IgD-negative memory B cell (primary cell): Measurements from ENCODE around the gene CASP8. TPM values are rescaled to one million over a fixed set of nuclear protein-coding genes. Genes with fewer than 3 reads are reported as not detected.
A peak's percentile ranks its signal among the peaks of the same experiment; 100 is the strongest.

Experiments
- H3K27ac Mint-ChIP-seq, 3 donors: one replicate each; pipeline ENCODE4 v1.8.0; 2020 to 2022; ENCODE audit warnings: mild to moderate bottlenecking in 3 of 3, mixed read lengths in 3 of 3, moderate library complexity in 1 of 3
- H3K27me3 Mint-ChIP-seq: one replicate; pipeline ENCODE4 v1.8.0; 2021; ENCODE audit warnings: mixed read lengths
- H3K36me3 Mint-ChIP-seq: one replicate; pipeline ENCODE4 v1.8.0; 2020; ENCODE audit warnings: mild to moderate bottlenecking, mixed read lengths
- H3K4me1 Mint-ChIP-seq, 3 donors: one replicate each; pipeline ENCODE4 v1.8.0; 2020 to 2022; ENCODE audit warnings: mixed read lengths in 3 of 3, mild to moderate bottlenecking in 1 of 3
- H3K4me3 Mint-ChIP-seq, 4 donors: one replicate each; pipeline ENCODE4 v1.8.0; 2020 to 2022; ENCODE audit warnings: mild to moderate bottlenecking in 4 of 4, mixed read lengths in 4 of 4, moderate library complexity in 3 of 4
- H3K9me3 Mint-ChIP-seq, 3 donors: one replicate each; pipeline ENCODE4 v1.8.0; 2020 to 2021; ENCODE audit warnings: mixed read lengths in 3 of 3, mild to moderate bottlenecking in 1 of 3
- polyA plus RNA-seq: library from polyadenylated mRNA; unstranded; fragments of 300-500 nt; fragmentation: Illumina TruSeq; gene quantifications from one replicate; pipeline ENCODE4 v1.2.3, GENCODE V29; 2021

Gene CASP8
- polyA plus RNA-seq, 1 donor from 2014 or later = 56.1 TPM

- H3K27me3 Mint-ChIP-seq = no peaks in the 10 kb centered on the region
Observed at GRCh38 chr2:201255408-201256033, 4.8 kb upstream of the CASP8 start.

DNA sequence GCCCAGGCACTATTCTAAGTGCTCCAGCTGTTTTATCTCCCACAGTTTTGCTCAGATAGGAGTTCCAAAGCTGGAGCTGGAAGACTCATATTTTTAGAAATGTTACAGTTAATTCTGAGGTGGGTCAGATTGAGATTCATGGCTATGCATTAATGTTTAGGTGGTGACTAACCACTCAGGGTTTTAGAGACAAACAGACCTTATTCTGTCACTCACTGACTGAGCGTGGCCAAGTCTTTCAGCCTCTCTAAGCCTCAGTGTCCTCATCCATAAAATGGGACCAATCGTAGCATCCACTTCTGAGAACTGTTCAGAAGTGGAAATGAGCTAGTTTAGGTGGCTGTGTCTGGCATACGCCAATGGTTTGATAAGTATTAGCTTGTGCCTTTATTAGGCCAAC lies 4.3 kb upstream of the CASP8 start:
- H3K9me3 Mint-ChIP-seq = peaks cover 0 to 1% (median 0%) of the 10 kb centered on the region in 3 donors
- H3K4me1 Mint-ChIP-seq = peaks cover 37 to 50% (median 46%) of the 10 kb centered on the region in 3 donors
- H3K27ac Mint-ChIP-seq = peak overlapping the region; percentile 99 to 100 (median 100)
- no peaks in the 10 kb centered on the region for H3K27me3 Mint-ChIP-seq
- peaks cover under 1% of the 10 kb centered on the region for H3K36me3 Mint-ChIP-seq
- H3K4me3 Mint-ChIP-seq = peak overlapping the region in 2 of 4 donors; percentile 93 to 94

More at GRCh38 chr2:201255408-201256033, 4.8 kb upstream of the CASP8 start:
- Mint-ChIP-seq H3K36me3 (peaks cover 4% of the 10 kb centered on the region), H3K4me1 (peaks cover 42 to 54% (median 52%) of the 10 kb centered on the region in 3 donors), H3K27ac (peak overlapping the region in 2 of 3 donors; percentile 39 to 80), H3K4me3 (no peak overlapping the region), H3K9me3 (peaks cover 0 to 1% (median 0%) of the 10 kb centered on the region in 3 donors)

- H3K36me3 Mint-ChIP-seq = peaks cover 2% of the 10 kb centered on the region
- H3K4me3 Mint-ChIP-seq = peak overlapping the region; percentile 91 to 94 (median 92)
- peaks cover 0 to 1% (median 0%) of the 10 kb centered on the region in 3 donors for H3K9me3 Mint-ChIP-seq
- H3K4me1 Mint-ChIP-seq = peaks cover 36 to 50% (median 48%) of the 10 kb centered on the region in 3 donors
- H3K27ac Mint-ChIP-seq = peak overlapping the region; percentile 99 to 100 (median 100)
- no peaks in the 10 kb centered on the region for H3K27me3 Mint-ChIP-seq
Observed at GRCh38 chr2:201257381-201257955, 2.9 kb upstream of the CASP8 start.

- peaks cover 37 to 49% (median 48%) of the 10 kb centered on the region in 3 donors for H3K4me1 Mint-ChIP-seq
- peaks cover 4% of the 10 kb centered on the region for H3K36me3 Mint-ChIP-seq
- no peaks in the 10 kb centered on the region for H3K27me3 Mint-ChIP-seq
- peak overlapping the region; percentile 99 to 100 (median 100) for H3K27ac Mint-ChIP-seq
- H3K9me3 Mint-ChIP-seq = peaks cover 0 to 1% (median 0%) of the 10 kb centered on the region in 3 donors
- peak overlapping the region; percentile 91 to 94 (median 92) for H3K4me3 Mint-ChIP-seq
Observed at GRCh38 chr2:201257956-201258665, 2.2 kb upstream of the CASP8 start.

GRCh38 chr2:201258666-201259615 lies 1.4 kb upstream of the CASP8 start:
- no peaks in the 10 kb centered on the region for H3K27me3 Mint-ChIP-seq
- peaks cover 0 to 1% (median 0%) of the 10 kb centered on the region in 3 donors for H3K9me3 Mint-ChIP-seq
- peak overlapping the region; percentile 91 to 94 (median 92) for H3K4me3 Mint-ChIP-seq
- peaks cover 40 to 53% (median 48%) of the 10 kb centered on the region in 3 donors for H3K4me1 Mint-ChIP-seq
- H3K36me3 Mint-ChIP-seq = peaks cover 4% of the 10 kb centered on the region
- peak overlapping the region; percentile 99 to 100 (median 100) for H3K27ac Mint-ChIP-seq

- Mint-ChIP-seq H3K36me3 (peaks cover 4% of the 10 kb centered on the region), H3K27me3 (no peaks in the 10 kb centered on the region), H3K27ac (peak overlapping the region; percentile 98 to 100 (median 98)), H3K4me1 (peaks cover 54 to 57% (median 57%) of the 10 kb centered on the region in 3 donors), H3K9me3 (peaks cover 0 to 1% (median 0%) of the 10 kb centered on the region in 3 donors), H3K4me3 (peak overlapping the region; percentile 95 to 98 (median 98))
Observed at GRCh38 chr2:201261471-201261870, 1.1 kb downstream of the CASP8 start.

DNA sequence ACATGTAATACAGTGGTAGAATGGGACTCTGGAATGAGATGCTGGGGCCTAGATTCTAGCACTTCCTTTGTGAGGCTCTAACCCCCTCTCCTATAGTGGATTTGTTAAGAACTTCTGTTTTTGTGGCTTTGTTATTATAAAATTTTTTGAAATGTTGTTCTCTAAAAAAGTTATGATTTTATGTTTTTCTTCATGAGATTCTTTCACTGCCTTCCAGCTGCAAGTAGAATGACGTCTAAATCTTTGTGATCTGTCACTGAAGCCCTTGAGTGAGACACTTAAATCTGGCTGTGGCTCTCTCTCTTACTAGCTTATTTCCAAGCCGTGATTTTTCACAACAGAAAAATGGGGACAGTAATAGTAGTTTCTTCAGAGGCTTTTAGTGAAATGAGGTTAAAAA lies 1.6 kb downstream of the CASP8 start:
- peak overlapping the region; percentile 95 to 98 (median 98) for H3K4me3 Mint-ChIP-seq
- H3K27ac Mint-ChIP-seq = peak overlapping the region; percentile 98 to 100 (median 98)
- H3K4me1 Mint-ChIP-seq = peaks cover 53 to 61% (median 58%) of the 10 kb centered on the region in 3 donors
- no peaks in the 10 kb centered on the region for H3K27me3 Mint-ChIP-seq
- H3K9me3 Mint-ChIP-seq = peaks cover 0 to 1% (median 0%) of the 10 kb centered on the region in 3 donors
- peaks cover 4% of the 10 kb centered on the region for H3K36me3 Mint-ChIP-seq

GRCh38 chr2:201262718-201263117 lies 2.4 kb downstream of the CASP8 start:
- peaks cover 54 to 60% (median 56%) of the 10 kb centered on the region in 3 donors for H3K4me1 Mint-ChIP-seq
- peaks cover 4% of the 10 kb centered on the region for H3K36me3 Mint-ChIP-seq
- H3K9me3 Mint-ChIP-seq = no peaks in the 10 kb centered on the region

DNA sequence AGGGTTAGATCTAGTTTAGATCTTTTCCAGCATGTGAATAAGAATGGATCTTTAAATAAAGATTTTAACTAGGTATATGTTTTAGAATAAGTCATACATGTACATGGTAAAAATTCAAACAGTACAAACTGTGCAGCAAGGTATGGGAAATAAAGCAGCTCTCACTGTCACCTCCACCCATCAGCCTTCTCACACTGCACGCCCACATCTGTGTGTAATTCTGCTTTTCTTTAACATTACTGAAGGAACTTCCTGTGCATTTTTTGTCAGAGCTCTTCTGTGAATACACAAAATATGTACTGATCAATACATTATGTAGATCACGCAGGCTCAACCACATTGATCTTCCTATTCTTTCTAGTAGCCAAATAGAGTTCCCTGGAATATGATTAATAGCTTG lies 3.4 kb downstream of the CASP8 start:
- Mint-ChIP-seq H3K27me3 (no peaks in the 10 kb centered on the region), H3K9me3 (no peaks in the 10 kb centered on the region), H3K4me3 (peak overlapping the region; percentile 47 to 89 (median 80)), H3K36me3 (peaks cover 4% of the 10 kb centered on the region), H3K4me1 (peaks cover 45 to 58% (median 55%) of the 10 kb centered on the region in 3 donors), H3K27ac (peak overlapping the region; percentile 69 to 79 (median 73))

More at GRCh38 chr2:201262718-201263117, 2.4 kb downstream of the CASP8 start:
- Mint-ChIP-seq H3K4me3 (peak overlapping the region; percentile 69 to 91 (median 80)), H3K27ac (peak overlapping the region; percentile 15 to 83 (median 37)), H3K27me3 (no peaks in the 10 kb centered on the region)

GRCh38 chr2:201264472-201265173 lies 4.3 kb downstream of the CASP8 start:
- Mint-ChIP-seq H3K27me3 (no peaks in the 10 kb centered on the region), H3K4me3 (peak overlapping the region in 3 of 4 donors; percentile 78 to 89 (median 82)), H3K36me3 (peaks cover 4% of the 10 kb centered on the region), H3K4me1 (peaks cover 45 to 60% (median 53%) of the 10 kb centered on the region in 3 donors), H3K9me3 (no peaks in the 10 kb centered on the region), H3K27ac (peak overlapping the region; percentile 69 to 90 (median 73))

GRCh38 chr2:201266629-201267028 lies 6.3 kb downstream of the CASP8 start:
- H3K36me3 Mint-ChIP-seq = peaks cover 2% of the 10 kb centered on the region

DNA sequence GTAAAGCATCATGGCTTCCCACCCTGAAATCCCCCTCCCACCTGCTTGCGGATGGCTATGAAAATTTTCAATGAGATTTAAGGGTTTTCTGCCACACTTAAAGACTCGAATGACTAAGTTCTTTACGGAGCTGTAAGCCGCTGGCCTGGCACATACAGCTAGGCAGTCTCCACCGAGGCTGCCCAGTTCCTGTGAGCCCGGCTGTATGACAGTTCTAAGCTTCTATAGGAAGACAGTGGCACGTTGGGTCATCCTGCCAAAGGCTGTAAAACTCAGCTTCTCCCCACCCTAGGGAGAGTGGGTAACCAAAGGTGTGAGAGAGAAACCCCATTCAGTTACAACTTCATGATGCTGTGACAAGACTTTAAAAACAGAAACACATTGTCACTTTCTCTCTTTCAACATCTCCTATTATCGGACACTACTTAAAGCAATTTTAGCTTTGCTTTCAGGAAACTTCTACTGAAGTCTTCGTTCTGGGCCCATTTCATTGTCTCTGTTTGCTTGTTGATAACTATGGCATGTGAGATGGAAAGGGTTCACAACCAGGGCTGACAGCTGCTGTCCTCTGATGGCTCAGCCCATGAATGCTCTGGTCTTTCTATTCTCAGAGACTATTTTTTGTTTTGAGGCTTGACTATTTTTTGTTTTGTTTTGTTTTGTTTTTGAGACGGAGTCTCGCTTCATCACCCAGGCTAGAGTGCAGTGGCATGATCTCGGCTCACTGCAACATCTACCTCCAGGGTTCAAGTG lies 7.1 kb downstream of the CASP8 start:
- H3K4me1 Mint-ChIP-seq = peaks cover 33 to 58% (median 41%) of the 10 kb centered on the region in 3 donors
- no peaks in the 10 kb centered on the region for H3K9me3 Mint-ChIP-seq
- H3K27me3 Mint-ChIP-seq = no peaks in the 10 kb centered on the region
- peak overlapping the region in 3 of 4 donors; percentile 45 to 67 (median 60) for H3K4me3 Mint-ChIP-seq
- peaks cover 2% of the 10 kb centered on the region for H3K36me3 Mint-ChIP-seq
- peak overlapping the region; percentile 31 to 86 (median 84) for H3K27ac Mint-ChIP-seq

More at GRCh38 chr2:201266629-201267028, 6.3 kb downstream of the CASP8 start:
- H3K27me3 Mint-ChIP-seq = no peaks in the 10 kb centered on the region
- H3K27ac Mint-ChIP-seq = peak overlapping the region; percentile 70 to 84 (median 83)
- H3K4me3 Mint-ChIP-seq = peak overlapping the region in 3 of 4 donors; percentile 30 to 80 (median 76)
- peaks cover 36 to 58% (median 45%) of the 10 kb centered on the region in 3 donors for H3K4me1 Mint-ChIP-seq
- H3K9me3 Mint-ChIP-seq = no peaks in the 10 kb centered on the region

DNA sequence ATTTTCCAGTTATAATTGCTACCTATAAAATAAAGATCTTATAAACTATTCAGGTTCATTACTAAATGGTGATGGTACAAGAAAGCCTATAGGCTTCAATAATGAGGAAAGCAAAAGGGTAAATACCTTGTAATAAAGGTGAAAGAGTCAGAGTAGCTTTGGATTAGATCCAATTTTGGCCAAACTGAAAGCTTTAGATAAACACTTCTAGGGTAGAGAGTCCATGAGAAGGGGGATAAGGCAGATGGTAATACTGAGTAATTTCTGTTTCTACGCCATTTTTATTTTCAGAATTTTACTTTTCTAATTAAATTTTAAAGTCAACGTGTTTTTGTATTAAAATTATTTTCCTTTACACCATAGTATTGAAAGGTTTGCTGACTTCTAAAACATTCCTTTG lies 9.4 kb downstream of the CASP8 start:
- no peaks in the 10 kb centered on the region for H3K36me3 Mint-ChIP-seq
- no peaks in the 10 kb centered on the region for H3K27me3 Mint-ChIP-seq
- no peaks in the 10 kb centered on the region for H3K9me3 Mint-ChIP-seq
- peak overlapping the region in 2 of 3 donors; percentile 46 to 83 for H3K27ac Mint-ChIP-seq
- peaks cover 16 to 40% (median 33%) of the 10 kb centered on the region in 3 donors for H3K4me1 Mint-ChIP-seq
- H3K4me3 Mint-ChIP-seq = no peak overlapping the region
